K562 (cell line): ENCODE measurements around the gene TET2. TPM values are rescaled to one million over a fixed set of nuclear protein-coding genes. Genes with fewer than 3 reads are reported as not detected.

Experiments
- ATAC-seq: fragments of 200-7000 bp; cut with Tn5 transposase; 3 replicates; pipeline ENCODE4 v1.9.1; 2020; ENCODE audit warnings: moderate library complexity
- BruUV-seq: library from RNA; stranded (reverse); fragments of 400-500 nt; replicated peaks from 2 replicates; lab custom pipeline; 2021; lab: Mats Ljungman, UMichigan
- CTCF ChIA-PET: fragments of 300-600 bp; formaldehyde crosslinking; extraction: SDS; loops from one replicate; lab custom pipeline; 2021; ENCODE audit warnings: low intra/inter-chr PET ratio; lab: Yijun Ruan, JAX
- POLR2A ChIA-PET: fragments of 300-600, 350-650 bp; sonication (Branson Sonifier 250); formaldehyde crosslinking; extraction: SDS; loops from one replicate; lab custom pipeline; 2021; ENCODE audit warnings: antibody characterized with exemption, inconsistent platforms; lab: Yijun Ruan, JAX
- DNase-seq, 4 experiments: peaks; one replicate each; pipeline versions ENCODE4 v3.0.0 to v3.0.0-alpha.2; 2011 to 2018; ENCODE audit warnings: low spot score in 3 of 4, mixed read lengths in 3 of 4; ENCODE audit errors: extremely low read depth in 1 of 4
- FAIRE-seq: peaks from 2 replicates; lab custom pipeline; 2011; peaks lifted over from hg19 to GRCh38; lab: Jason Lieb, UNC
- H2AFZ ChIP-seq: 2 replicates; pipeline ENCODE4 v1.6.0; 2011; ENCODE audit warnings: low read depth, low read length, control low read depth, inconsistent platforms
- H3K27ac ChIP-seq: fragments of 200-600 bp; 3 replicates; pipeline ENCODE4 v1.8.0; 2011; ENCODE audit warnings: low read depth, mild to moderate bottlenecking, control low read depth, inconsistent platforms, low read length, moderate library complexity, mixed read lengths; ENCODE audit errors: extremely low read depth
- H3K27me3 ChIP-seq, 2 experiments: fragments of 300-600 bp in 1 of 2; 2 replicates in 1 of 2; 3 replicates in 1 of 2; pipeline versions ENCODE4 v1.6.0 to v1.8.0; 2011; ENCODE audit warnings: inconsistent platforms in 2 of 2, low read length in 2 of 2, mild to moderate bottlenecking in 1 of 2, mixed read lengths in 1 of 2, moderate library complexity in 1 of 2; ENCODE audit not compliant: control insufficient read depth in 2 of 2, insufficient read depth in 2 of 2
- H3K36me3 ChIP-seq: fragments of 300-600 bp; 3 replicates; pipeline ENCODE4 v1.8.0; 2011; ENCODE audit warnings: mild to moderate bottlenecking, low read length, inconsistent platforms; ENCODE audit not compliant: control insufficient read depth, insufficient read depth
- H3K4me1 ChIP-seq, 2 experiments: fragments of 200-600 bp in 1 of 2; replicated peaks in 1 of 2; 2 replicates in 1 of 2; 3 replicates in 1 of 2; pipeline versions ENCODE4 v1.5.1 to v1.8.0; 2011; ENCODE audit warnings: inconsistent platforms in 2 of 2, low read length in 2 of 2, mild to moderate bottlenecking in 1 of 2, mixed read lengths in 1 of 2, moderate library complexity in 1 of 2; ENCODE audit not compliant: control insufficient read depth in 2 of 2, insufficient read depth in 2 of 2
- H3K4me2 ChIP-seq: 2 replicates; pipeline ENCODE4 v1.6.1; 2011; ENCODE audit warnings: low read length, control low read depth, inconsistent platforms, mixed read lengths; ENCODE audit not compliant: insufficient read depth
- H3K4me3 ChIP-seq: fragments of 200-600 bp; sonication (generic), shearing (Covaris generic); 2 replicates; pipeline ENCODE4 v1.5.1; 2016; ENCODE audit warnings: control low read depth, inconsistent platforms
- H3K79me2 ChIP-seq: fragments of 200-600 bp; 3 replicates; pipeline ENCODE4 v1.8.0; 2011; ENCODE audit warnings: low read length, inconsistent platforms; ENCODE audit not compliant: control insufficient read depth, insufficient read depth
- H3K9ac ChIP-seq, 2 experiments: 2 replicates each; pipeline versions ENCODE4 v1.6.0 to v1.6.1; 2011; ENCODE audit warnings: low read depth in 2 of 2, low read length in 2 of 2, control low read depth in 1 of 2, inconsistent platforms in 1 of 2, mild to moderate bottlenecking in 1 of 2, mixed read lengths in 1 of 2; ENCODE audit not compliant: insufficient read depth in 1 of 2
- H3K9me1 ChIP-seq: one replicate; pipeline ENCODE4 v1.6.0; 2011; ENCODE audit warnings: inconsistent platforms, mild to moderate bottlenecking, low read length, moderate library complexity; ENCODE audit not compliant: control insufficient read depth, insufficient read depth
- H3K9me3 ChIP-seq: replicated peaks from 2 replicates; pipeline ENCODE4 v1.5.1; 2011; ENCODE audit warnings: low read depth, low read length, inconsistent platforms; ENCODE audit not compliant: control insufficient read depth, insufficient read depth
- H4K20me1 ChIP-seq: replicated peaks from 2 replicates; pipeline ENCODE4 v1.6.1; 2011; ENCODE audit warnings: low read length, inconsistent platforms, mixed read lengths; ENCODE audit not compliant: control insufficient read depth, insufficient read depth
- COPS2 ChIP-seq: fragments of 450-650 bp; conservative IDR thresholded peaks from 2 replicates; pipeline ENCODE4 v1.6.1; 2016; ENCODE audit warnings: mild to moderate bottlenecking, moderate library complexity
- CREM ChIP-seq: IDR thresholded peaks from 2 replicates; pipeline ENCODE4 v1.6.1; 2014; ENCODE audit warnings: antibody characterized with exemption, low read depth
- IFI16 ChIP-seq: fragments of 250-450 bp; sonication (Bioruptor Pico); IDR thresholded peaks from 2 replicates; pipeline ENCODE4 v2.1.2; 2022; ENCODE audit warnings: mild to moderate bottlenecking, inconsistent platforms
- ILK ChIP-seq: fragments of 450-650 bp; IDR thresholded peaks from 2 replicates; pipeline ENCODE4 v1.6.1; 2016; ENCODE audit warnings: missing genetic modification characterization, low read depth, mild to moderate bottlenecking, missing compliant biosample characterization, moderate library complexity, borderline replicate concordance
- MBD2 ChIP-seq: sonication (generic); IDR thresholded peaks from 2 replicates; pipeline ENCODE4 v1.6.1; 2016; ENCODE audit warnings: low read depth, borderline replicate concordance
- NCOA4 ChIP-seq: fragments of 450-650 bp; IDR thresholded peaks from 2 replicates; pipeline ENCODE4 v1.6.1; 2018; ENCODE audit warnings: mild to moderate bottlenecking; ENCODE audit not compliant: partially characterized antibody
- POLR2AphosphoS2 ChIP-seq: IDR thresholded peaks from 2 replicates; pipeline ENCODE4 v1.6.1; 2012; ENCODE audit warnings: low read length, improper control_type of control experiment
- POLR2H ChIP-seq: IDR thresholded peaks from 2 replicates; pipeline ENCODE4 v1.6.1; 2016; ENCODE audit warnings: missing genetic modification characterization, low read depth, mild to moderate bottlenecking, control low read depth, missing compliant biosample characterization, moderate library complexity
- RCOR1 ChIP-seq, 2 experiments: IDR thresholded peaks; 2 replicates each; pipeline ENCODE4 v1.6.1; 2012; ENCODE audit warnings: low read depth in 2 of 2, low read length in 2 of 2, borderline replicate concordance in 1 of 2, improper control_type of control experiment in 1 of 2
- RHOXF2B ChIP-seq: fragments of 250-450 bp; sonication (Bioruptor Pico); conservative IDR thresholded peaks from 2 replicates; pipeline ENCODE4 v1.5.1; 2021
- SIN3B ChIP-seq: fragments of 450-650 bp; IDR thresholded peaks from 2 replicates; pipeline ENCODE4 v1.6.1; 2017; ENCODE audit warnings: low read depth, mild to moderate bottlenecking, moderate library complexity
- SMAD1 ChIP-seq: fragments of 150-350 bp; IDR thresholded peaks from 2 replicates; pipeline ENCODE4 v1.6.1; 2014; ENCODE audit warnings: low read length, low read depth; ENCODE audit not compliant: partially characterized antibody
- SMAD4 ChIP-seq: fragments of 250-450 bp; sonication (Bioruptor Pico); conservative IDR thresholded peaks from 2 replicates; pipeline ENCODE4 v1.8.0; 2021; ENCODE audit warnings: inconsistent platforms, mild to moderate bottlenecking, moderate library complexity
- SOX6 ChIP-seq: fragments of 450-650 bp; IDR thresholded peaks from 2 replicates; pipeline ENCODE4 v1.6.1; 2014; ENCODE audit warnings: mild to moderate bottlenecking
- ZNF24 ChIP-seq: fragments of 450-650 bp; IDR thresholded peaks from 2 replicates; pipeline ENCODE4 v1.6.1; 2016
- WGBS: fragments of 100-300 bp; shearing (Covaris generic); methylation state at CpG from one replicate; pipeline ENCODE4 v1.1.6; 2016; ENCODE audit warnings: low coverage, mixed read lengths; ENCODE audit not compliant: insufficient coverage; ENCODE audit errors: missing lambda C conversion rate; 5-methylcytosine and 5-hydroxymethylcytosine counted together
- in situ Hi-C: fragments of 300-500 bp; cut with MboI; formaldehyde crosslinking; loops from 4 replicates; pipeline ENCODE4 v1.15.0; 2018; ENCODE audit warnings: inconsistent platforms, mixed read lengths
- intact Hi-C: fragments of 100-400 bp; cut with micrococcal nuclease; formaldehyde crosslinking; loops from 2 replicates; pipeline ENCODE4 v1.14.2; 2022
- polyA plus RNA-seq, 8 experiments: library from polyadenylated mRNA; depleted of rRNA in 4 of 8; stranded (reverse) in 5 of 8; unstranded in 3 of 8; fragments of >200 nt; fragmentation: Nextera tagmentation in 2 of 8; fragmentation: Illumina TruSeq in 1 of 8; extraction: Ambion mirVana in 2 of 8; extraction: Trizol in 1 of 8; gene quantifications; 2 replicates each; pipeline versions ENCODE4 v1.2.1 to v1.2.3, GENCODE V29; 2011 to 2014; ENCODE audit warnings: inconsistent platforms in 1 of 8, missing spikeins in 1 of 8
- total RNA-seq, 7 experiments: library from RNA; depleted of rRNA in 6 of 7; stranded (reverse); fragments of >200 nt in 6 of 7; fragmentation: Illumina TruSeq in 2 of 7; extraction: Trizol in 2 of 7; gene quantifications; 2 replicates each; pipeline versions ENCODE4 v1.2.1 to v1.2.3, GENCODE V29; 2011 to 2021; ENCODE audit warnings: low replicate concordance in 1 of 7
- TF ChIP-seq, protein P1 (sequence below): fragments of 150-350 bp; IDR thresholded peaks from 2 replicates; pipeline ENCODE4 v1.6.1; 2014; ENCODE audit warnings: low read depth, mild to moderate bottlenecking, low read length, borderline replicate concordance
- TF ChIP-seq, protein P2 (sequence below): IDR thresholded peaks from 2 replicates; pipeline ENCODE4 v1.6.1; 2011; ENCODE audit not compliant: insufficient read length; ENCODE audit errors: extremely low read depth

Gene TET2
- total and polyA plus RNA-seq, 9 of the 15 experiments (the other 6 are each of a cell fraction or from before 2014, with no cell fraction given) = 0.80 to 11.1 (median 4.9) TPM

DNA sequence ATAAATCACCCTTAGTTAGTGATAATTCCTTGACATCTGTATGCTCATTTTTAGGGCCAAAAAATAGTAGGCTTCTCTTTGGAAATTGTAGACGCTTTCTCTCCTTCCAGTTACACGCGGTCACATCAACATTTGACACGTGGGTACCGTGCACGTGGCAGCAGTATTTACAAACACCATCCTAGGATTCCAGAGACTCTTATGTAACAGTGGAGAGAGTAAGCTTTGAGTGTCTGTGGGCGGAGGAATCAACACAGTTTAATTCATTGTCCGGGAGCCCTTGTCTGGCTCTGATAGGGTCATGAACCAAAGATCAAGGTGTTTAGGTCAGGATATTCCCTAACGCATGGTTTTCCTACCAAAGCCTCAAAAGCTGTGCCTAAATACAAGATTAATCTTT is 12.2 kb downstream of the TET2 start:
- Histone ChIP-seq H3K9ac (no peak overlapping the region), H3K4me3 (no peak overlapping the region), H3K9me3 (no peaks in the 10 kb centered on the region), H2AFZ (no peak overlapping the region), H3K27ac (no peak overlapping the region), H3K36me3 (no peaks in the 10 kb centered on the region), H3K27me3 (no peaks in the 10 kb centered on the region), H3K4me2 (no peak overlapping the region), H4K20me1 (no peaks in the 10 kb centered on the region), H3K4me1 (no peaks in the 10 kb centered on the region; a peak in 2 of 5 replicates), H3K9me1 (no peaks in the 10 kb centered on the region), H3K79me2 (peaks cover 59% of the 10 kb centered on the region)
- WGBS = 93% methylated on average over 9 of the region's 9 CpGs
- POLR2A ChIA-PET = no interaction called here
- DNase-seq (no peak), ATAC-seq (no peak), FAIRE-seq (no peak)
- intact Hi-C loops = no loop called here
- in situ Hi-C loops = no loop called here
- TF ChIP-seq, protein P1, sequence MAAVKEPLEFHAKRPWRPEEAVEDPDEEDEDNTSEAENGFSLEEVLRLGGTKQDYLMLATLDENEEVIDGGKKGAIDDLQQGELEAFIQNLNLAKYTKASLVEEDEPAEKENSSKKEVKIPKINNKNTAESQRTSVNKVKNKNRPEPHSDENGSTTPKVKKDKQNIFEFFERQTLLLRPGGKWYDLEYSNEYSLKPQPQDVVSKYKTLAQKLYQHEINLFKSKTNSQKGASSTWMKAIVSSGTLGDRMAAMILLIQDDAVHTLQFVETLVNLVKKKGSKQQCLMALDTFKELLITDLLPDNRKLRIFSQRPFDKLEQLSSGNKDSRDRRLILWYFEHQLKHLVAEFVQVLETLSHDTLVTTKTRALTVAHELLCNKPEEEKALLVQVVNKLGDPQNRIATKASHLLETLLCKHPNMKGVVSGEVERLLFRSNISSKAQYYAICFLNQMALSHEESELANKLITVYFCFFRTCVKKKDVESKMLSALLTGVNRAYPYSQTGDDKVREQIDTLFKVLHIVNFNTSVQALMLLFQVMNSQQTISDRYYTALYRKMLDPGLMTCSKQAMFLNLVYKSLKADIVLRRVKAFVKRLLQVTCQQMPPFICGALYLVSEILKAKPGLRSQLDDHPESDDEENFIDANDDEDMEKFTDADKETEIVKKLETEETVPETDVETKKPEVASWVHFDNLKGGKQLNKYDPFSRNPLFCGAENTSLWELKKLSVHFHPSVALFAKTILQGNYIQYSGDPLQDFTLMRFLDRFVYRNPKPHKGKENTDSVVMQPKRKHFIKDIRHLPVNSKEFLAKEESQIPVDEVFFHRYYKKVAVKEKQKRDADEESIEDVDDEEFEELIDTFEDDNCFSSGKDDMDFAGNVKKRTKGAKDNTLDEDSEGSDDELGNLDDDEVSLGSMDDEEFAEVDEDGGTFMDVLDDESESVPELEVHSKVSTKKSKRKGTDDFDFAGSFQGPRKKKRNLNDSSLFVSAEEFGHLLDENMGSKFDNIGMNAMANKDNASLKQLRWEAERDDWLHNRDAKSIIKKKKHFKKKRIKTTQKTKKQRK = no peak
- TF ChIP-seq RHOXF2B (no peak), IFI16 (CRISPR knock-in tag) (no peak), SMAD4 (no peak), SOX6 (no peak), ILK (tag) (no peak), SIN3B (no peak), POLR2AphosphoS2 (no peak), RCOR1 (IDR thresholded peaks at IDR 0.05; ENCODE audit: borderline replicate concordance in 1 of 2, low read depth in 2 of 2, low read length in 2 of 2) (no peak), POLR2H (no peak), NCOA4 (no peak), COPS2 (no peak), CREM (no peak), MBD2 (no peak), SMAD1 (no peak), ZNF24 (no peak)
- TF ChIP-seq, protein P2, sequence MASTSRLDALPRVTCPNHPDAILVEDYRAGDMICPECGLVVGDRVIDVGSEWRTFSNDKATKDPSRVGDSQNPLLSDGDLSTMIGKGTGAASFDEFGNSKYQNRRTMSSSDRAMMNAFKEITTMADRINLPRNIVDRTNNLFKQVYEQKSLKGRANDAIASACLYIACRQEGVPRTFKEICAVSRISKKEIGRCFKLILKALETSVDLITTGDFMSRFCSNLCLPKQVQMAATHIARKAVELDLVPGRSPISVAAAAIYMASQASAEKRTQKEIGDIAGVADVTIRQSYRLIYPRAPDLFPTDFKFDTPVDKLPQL = no peak
- CTCF ChIA-PET = interaction anchor here (0.7 kb wide), 1 partner anchor 47 kb away, joined by 5 read pairs; no protein-coding TSS in a partner anchor
- no TSS peak for BruUV-seq
